OCI-LY1 (cell line): Measurements from ENCODE around the gene OR56A4.

Source experiments
- H2AFZ ChIP-seq: fragments of 200-600 bp; sonication (generic), shearing (Covaris generic); 2 replicates; pipeline ENCODE4 v1.6.0; 2014; ENCODE audit warnings: antibody characterized with exemption, mild to moderate bottlenecking, low read length
- H3F3A ChIP-seq: fragments of 200-600 bp; sonication (generic), shearing (Covaris generic); 2 replicates; pipeline ENCODE4 v1.6.0; 2014; ENCODE audit warnings: mild to moderate bottlenecking, antibody characterized with exemption, low read length, moderate library complexity; ENCODE audit not compliant: insufficient read depth
- H3K27ac ChIP-seq: fragments of 200-600 bp; sonication (generic); 2 replicates; pipeline ENCODE4 v1.5.1; 2014; ENCODE audit warnings: low read length, mixed run types, mild to moderate bottlenecking, low read depth; ENCODE audit not compliant: poor library complexity, severe bottlenecking
- H3K27me3 ChIP-seq: fragments of 200-600 bp; sonication (generic); 2 replicates; pipeline ENCODE4 v1.6.0; 2014; ENCODE audit warnings: antibody characterized with exemption, mild to moderate bottlenecking, low read length, moderate library complexity; ENCODE audit not compliant: insufficient read depth
- H3K36me3 ChIP-seq: fragments of 200-600 bp; sonication (generic); 2 replicates; pipeline ENCODE4 v1.6.1; 2014; ENCODE audit warnings: mild to moderate bottlenecking, antibody characterized with exemption, low read length, moderate library complexity, mixed read lengths; ENCODE audit not compliant: insufficient read depth
- H3K4me1 ChIP-seq: fragments of 200-600 bp; sonication (generic); 2 replicates; pipeline ENCODE4 v1.5.1; 2014; ENCODE audit warnings: mild to moderate bottlenecking, low read length, moderate library complexity; ENCODE audit not compliant: insufficient read depth, severe bottlenecking
- H3K4me2 ChIP-seq: fragments of 200-600 bp; sonication (generic), shearing (Covaris generic); 2 replicates; pipeline ENCODE4 v1.6.1; 2014; ENCODE audit warnings: low read length
- H3K4me3 ChIP-seq: fragments of 200-600 bp; sonication (generic); 2 replicates; pipeline ENCODE4 v1.5.1; 2014; ENCODE audit warnings: low read length, low read depth, mild to moderate bottlenecking, mixed read lengths; ENCODE audit not compliant: poor library complexity, severe bottlenecking
- H3K79me2 ChIP-seq: fragments of 200-600 bp; shearing (Covaris generic); 2 replicates; pipeline ENCODE4 v1.6.1; 2016; ENCODE audit warnings: mixed run types, low read length, mixed read lengths; ENCODE audit not compliant: insufficient read depth
- H3K9ac ChIP-seq: fragments of 200-600 bp; sonication (generic), shearing (Covaris generic); 2 replicates; pipeline ENCODE4 v1.6.1; 2014; ENCODE audit warnings: mild to moderate bottlenecking, low read length, mixed read lengths
- H3K9me2 ChIP-seq: fragments of 200-600 bp; sonication (generic), shearing (Covaris generic); 2 replicates; pipeline ENCODE4 v1.6.1; 2014; ENCODE audit warnings: low read depth, mild to moderate bottlenecking, low read length, mixed read lengths
- H3K9me3 ChIP-seq: fragments of 200-600 bp; shearing (Covaris generic); 2 replicates; pipeline ENCODE4 v1.6.1; 2014; ENCODE audit warnings: low read length, mixed read lengths
- H4K20me1 ChIP-seq: fragments of 200-600 bp; sonication (generic), shearing (Covaris generic); 2 replicates; pipeline ENCODE4 v1.6.0; 2016; ENCODE audit warnings: mild to moderate bottlenecking, low read length; ENCODE audit not compliant: insufficient read depth
- CTCF ChIP-seq: fragments of 200-600 bp; sonication (generic), shearing (Covaris generic); IDR thresholded peaks from 2 replicates; pipeline ENCODE4 v1.5.1; 2017; ENCODE audit warnings: mild to moderate bottlenecking, antibody characterized with exemption, low read length, moderate library complexity, mixed read lengths
- EZH2 ChIP-seq: fragments of 200-600 bp; sonication (generic), shearing (Covaris generic); IDR thresholded peaks from 2 replicates; pipeline ENCODE4 v1.8.0; 2017; ENCODE audit warnings: borderline replicate concordance, mixed run types, mild to moderate bottlenecking, antibody characterized with exemption, low read length, moderate library complexity, mixed read lengths

Gene OR56A4

GRCh38 chr11:6040874-6041273 is 34.1 kb upstream of the OR56A4 start:
- Histone ChIP-seq H3K79me2 (no peaks in the 10 kb centered on the region), H3K36me3 (no peaks in the 10 kb centered on the region), H3K4me1 (no peaks in the 10 kb centered on the region), H3K4me2 (no peak overlapping the region), H4K20me1 (no peaks in the 10 kb centered on the region), H3K27ac (no peak overlapping the region), H3K9me2 (no peaks in the 10 kb centered on the region), H2AFZ (no peak overlapping the region), H3F3A (no peaks in the 10 kb centered on the region), H3K4me3 (no peak overlapping the region), H3K27me3 (no peaks in the 10 kb centered on the region), H3K9ac (no peak overlapping the region), H3K9me3 (no peaks in the 10 kb centered on the region)
- TF ChIP-seq EZH2 = no peak
- TF ChIP-seq CTCF = no peak

- no peaks in the 10 kb centered on the region for H4K20me1 ChIP-seq
- no peaks in the 10 kb centered on the region for H3K27me3 ChIP-seq
- no peaks in the 10 kb centered on the region for H3K79me2 ChIP-seq
- H3K9me2 ChIP-seq = no peaks in the 10 kb centered on the region
- no peaks in the 10 kb centered on the region for H3K4me1 ChIP-seq
- no peak within 1 kb of the TSS for H3K4me3 ChIP-seq
- no peaks in the 10 kb centered on the region for H3F3A ChIP-seq
- H3K9ac ChIP-seq = no peak within 1 kb of the TSS
- no peaks in the 10 kb centered on the region for H3K36me3 ChIP-seq
- no peak within 1 kb of the TSS for H2AFZ ChIP-seq
- H3K4me2 ChIP-seq = no peak within 1 kb of the TSS
- no peak within 1 kb of the TSS for H3K27ac ChIP-seq
- H3K9me3 ChIP-seq = no peaks in the 10 kb centered on the region
- TF ChIP-seq EZH2 = no peak
- no peak for TF ChIP-seq CTCF
Observed at GRCh38 chr11:6030708-6031405, 24.1 kb upstream of the OR56A4 start, which contains the start of gene OR56A1. Gene OR56A1 (minus strand): TSS chr11:6030758. CDS start chr11:6027692, 3,066 bp downstream.

- no peaks in the 10 kb centered on the region for H4K20me1 ChIP-seq
- no peaks in the 10 kb centered on the region for H3K9me2 ChIP-seq
- no peak overlapping the region for H3K9ac ChIP-seq
- no peaks in the 10 kb centered on the region for H3K27me3 ChIP-seq
- H3K79me2 ChIP-seq = no peaks in the 10 kb centered on the region
- H2AFZ ChIP-seq = no peak overlapping the region
- H3K36me3 ChIP-seq = no peaks in the 10 kb centered on the region
- H3K4me1 ChIP-seq = no peaks in the 10 kb centered on the region
- H3K4me3 ChIP-seq = no peak overlapping the region
- no peak for TF ChIP-seq CTCF
- TF ChIP-seq EZH2 = no peak
- no peak overlapping the region for H3K27ac ChIP-seq
- no peaks in the 10 kb centered on the region for H3K9me3 ChIP-seq
- no peaks in the 10 kb centered on the region for H3F3A ChIP-seq
- no peak overlapping the region for H3K4me2 ChIP-seq
Observed at GRCh38 chr11:6027501-6027900, 20.8 kb upstream of the OR56A4 start.
